VCaP (cell line): Measurements from ENCODE around the gene CYP4X1.
"Not testable (repeated sequence)": the region's sequence is repeated elsewhere in the genome, so short reads cannot be mapped to it uniquely, and the experiment has no call there.

Experiments
- H3K27ac ChIP-seq: fragments of 450-650 bp; 2 replicates; pipeline ENCODE4 v1.5.1; 2017
- CTCF ChIP-seq: fragments of 450-650 bp; conservative IDR thresholded peaks from 2 replicates; pipeline ENCODE4 v1.5.1; 2017; ENCODE audit warnings: mild to moderate bottlenecking, moderate library complexity

Gene CYP4X1

DNA sequence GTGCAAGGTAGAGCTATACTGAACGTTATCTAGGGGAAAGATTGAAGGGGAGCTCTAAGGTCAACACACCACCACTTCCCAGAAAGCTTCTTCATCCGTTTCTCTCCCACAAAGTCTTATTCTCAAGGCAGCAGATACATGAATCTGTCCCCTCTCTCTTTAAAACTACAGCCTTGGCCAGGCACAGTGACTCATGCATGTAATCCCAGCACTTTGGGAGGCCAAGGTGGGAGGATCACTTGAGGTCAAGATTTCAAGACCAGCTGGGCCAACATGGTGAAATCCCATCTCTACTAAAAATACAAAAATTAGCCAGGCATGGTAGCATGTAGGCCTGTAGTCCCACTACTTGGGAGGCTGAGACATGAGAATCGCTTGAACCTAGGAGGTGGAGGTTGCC, 8.1 kb downstream of the CYP4X1 start:
- peak overlapping the region; percentile 91 for H3K27ac ChIP-seq
- TF ChIP-seq CTCF = no peak

DNA sequence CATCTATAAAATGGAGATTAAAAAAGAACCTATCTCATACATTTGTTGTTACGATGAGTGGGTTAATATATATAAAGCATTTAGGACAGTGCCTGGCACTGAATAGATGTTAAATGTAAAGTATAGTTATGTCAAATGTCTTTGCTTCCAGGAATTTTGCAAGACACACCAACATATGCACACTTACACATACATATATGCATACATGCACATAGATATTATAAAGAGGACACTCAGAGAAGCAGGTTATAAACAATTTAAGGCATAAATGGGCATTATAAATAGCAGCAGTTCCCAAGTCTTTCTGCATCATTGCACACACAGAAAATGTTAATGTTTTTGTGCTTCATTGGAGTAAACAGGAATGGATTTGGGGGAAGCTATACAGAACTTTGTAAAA, 13.3 kb downstream of the CYP4X1 start:
- TF ChIP-seq CTCF = no peak
- no peak overlapping the region for H3K27ac ChIP-seq

- H3K27ac ChIP-seq = peak overlapping the region; percentile 56
- TF ChIP-seq CTCF = no peak
Observed at GRCh38 chr1:47059376-47059775, 35.9 kb downstream of the CYP4X1 start.

GRCh38 chr1:47067097-47067594, 43.7 kb downstream of the CYP4X1 start, which contains the start of gene CYP4Z1:
TSS of gene CYP4Z1 (plus strand) at chr1:47067231. CDS start at chr1:47067491, 260 bp downstream.
- TF ChIP-seq CTCF = no peak
- no peak within 1 kb of the TSS for H3K27ac ChIP-seq

- H3K27ac ChIP-seq = not testable (repeated sequence)
Observed at GRCh38 chr1:47069080-47069479, 45.6 kb downstream of the CYP4X1 start.

DNA sequence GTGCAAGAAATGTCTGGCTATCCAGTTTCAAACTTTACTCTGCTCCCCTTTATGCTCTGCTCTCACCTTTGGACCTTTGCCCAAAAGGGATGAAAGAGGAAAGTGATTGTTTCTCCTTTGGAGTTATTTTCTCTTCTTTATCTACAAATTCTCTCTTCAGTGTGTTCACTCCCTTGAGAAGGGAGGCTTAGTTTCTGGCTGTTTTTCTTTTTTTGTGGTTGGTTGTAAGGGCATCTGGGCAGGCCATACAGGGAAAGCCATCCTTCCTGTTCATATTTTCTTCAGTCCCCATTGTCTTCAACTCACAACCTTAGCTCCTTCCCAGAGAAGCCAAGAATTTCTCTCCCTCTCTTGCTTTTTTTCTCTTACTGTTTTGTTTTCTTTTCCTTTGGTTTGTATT, 46.0 kb downstream of the CYP4X1 start:
- not testable (repeated sequence) for H3K27ac ChIP-seq

GRCh38 chr1:47089356-47089755, 65.9 kb downstream of the CYP4X1 start:
- not testable (repeated sequence) for H3K27ac ChIP-seq
- TF ChIP-seq CTCF = peak; percentile 72

- H3K27ac ChIP-seq = not testable (repeated sequence)
Observed at GRCh38 chr1:47091476-47091875, 68.0 kb downstream of the CYP4X1 start.

More at GRCh38 chr1:47091476-47091875, 68.0 kb downstream of the CYP4X1 start:
- TF ChIP-seq CTCF = peak; percentile 65
